ELF-1 (cell line): Measurements from ENCODE around the gene ZNF778.

Experiments
- DNase-seq: peaks from one replicate; pipeline ENCODE4 v3.0.0-alpha.2; 2016; ENCODE audit warnings: low read depth, low spot score

Gene ZNF778

DNA sequence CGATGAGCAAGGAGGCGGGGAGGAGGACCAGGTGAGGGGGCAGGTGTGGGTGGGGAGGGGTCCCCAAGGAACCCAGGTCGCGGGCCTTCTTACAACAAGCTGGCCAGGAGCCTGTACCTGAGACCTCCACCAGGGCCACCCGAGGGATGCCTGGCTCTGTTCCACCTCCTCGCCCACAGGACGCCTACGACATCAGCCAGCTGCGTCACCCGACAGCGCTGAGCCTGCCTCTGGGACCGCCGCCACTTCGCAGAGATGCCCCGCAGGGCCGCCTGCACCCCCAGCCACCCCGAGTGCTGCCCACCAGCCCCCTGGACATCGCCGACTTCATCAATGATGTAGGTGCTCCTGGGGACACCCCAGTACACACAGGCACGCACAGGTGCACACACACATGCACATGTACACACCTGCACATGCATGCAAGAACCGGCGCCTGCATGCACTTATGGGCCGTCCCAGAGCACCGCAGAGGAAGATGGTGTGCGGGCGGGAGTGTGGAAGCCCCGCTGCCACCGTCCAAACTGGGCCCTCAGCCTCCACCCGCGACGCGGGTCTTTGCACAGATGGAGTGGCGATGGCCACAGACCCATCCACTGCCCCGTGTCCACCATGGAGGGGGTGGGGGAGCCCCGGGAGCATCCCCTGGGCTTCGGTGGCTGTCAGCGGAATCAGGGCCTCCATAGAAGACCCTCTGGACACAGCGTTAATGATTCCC lies 23.8 kb upstream of the ZNF778 start:
- no peak for DNase-seq

DNA sequence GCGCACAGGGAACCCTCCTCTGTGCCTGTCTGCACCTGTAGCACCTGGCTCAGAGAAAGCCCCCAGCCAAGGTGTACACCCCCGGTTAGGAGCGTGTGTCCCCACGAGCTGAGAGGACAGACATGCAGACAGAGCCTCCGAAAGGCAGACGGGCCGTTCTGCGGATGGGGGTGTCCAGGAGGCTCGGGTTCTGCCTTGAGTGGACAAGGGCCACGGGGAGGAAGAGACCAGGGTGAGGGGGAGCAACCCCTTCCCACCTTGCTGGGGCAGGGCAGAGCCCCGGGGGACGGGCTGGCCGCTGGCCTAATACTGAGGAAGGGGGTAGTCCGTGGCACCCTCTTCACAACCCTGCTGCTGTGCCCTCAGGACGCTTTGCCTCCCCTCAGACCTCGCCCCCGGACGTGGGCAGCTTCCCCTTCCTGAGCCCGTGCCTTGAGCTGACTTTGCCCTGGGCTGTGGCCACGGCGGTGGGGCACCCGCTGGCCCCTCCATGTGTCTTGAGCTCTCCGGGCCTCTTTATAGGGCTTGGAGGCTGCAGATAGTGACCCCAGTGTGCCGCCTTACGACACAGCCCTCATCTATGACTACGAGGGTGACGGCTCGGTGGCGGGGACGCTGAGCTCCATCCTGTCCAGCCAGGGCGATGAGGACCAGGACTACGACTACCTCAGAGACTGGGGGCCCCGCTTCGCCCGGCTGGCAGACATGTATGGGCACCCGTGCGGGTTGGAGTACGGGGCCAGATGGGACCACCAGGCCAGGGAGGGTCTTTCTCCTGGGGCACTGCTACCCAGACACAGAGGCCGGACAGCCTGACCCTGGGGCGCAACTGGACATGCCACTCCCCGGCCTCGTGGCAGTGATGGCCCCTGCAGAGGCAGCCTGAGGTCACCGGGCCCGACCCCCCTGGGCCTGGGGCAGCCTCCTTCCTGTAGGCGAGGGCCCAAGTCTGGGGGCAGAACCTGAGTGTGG lies 22.9 kb upstream of the ZNF778 start:
- DNase-seq: no peak

DNA sequence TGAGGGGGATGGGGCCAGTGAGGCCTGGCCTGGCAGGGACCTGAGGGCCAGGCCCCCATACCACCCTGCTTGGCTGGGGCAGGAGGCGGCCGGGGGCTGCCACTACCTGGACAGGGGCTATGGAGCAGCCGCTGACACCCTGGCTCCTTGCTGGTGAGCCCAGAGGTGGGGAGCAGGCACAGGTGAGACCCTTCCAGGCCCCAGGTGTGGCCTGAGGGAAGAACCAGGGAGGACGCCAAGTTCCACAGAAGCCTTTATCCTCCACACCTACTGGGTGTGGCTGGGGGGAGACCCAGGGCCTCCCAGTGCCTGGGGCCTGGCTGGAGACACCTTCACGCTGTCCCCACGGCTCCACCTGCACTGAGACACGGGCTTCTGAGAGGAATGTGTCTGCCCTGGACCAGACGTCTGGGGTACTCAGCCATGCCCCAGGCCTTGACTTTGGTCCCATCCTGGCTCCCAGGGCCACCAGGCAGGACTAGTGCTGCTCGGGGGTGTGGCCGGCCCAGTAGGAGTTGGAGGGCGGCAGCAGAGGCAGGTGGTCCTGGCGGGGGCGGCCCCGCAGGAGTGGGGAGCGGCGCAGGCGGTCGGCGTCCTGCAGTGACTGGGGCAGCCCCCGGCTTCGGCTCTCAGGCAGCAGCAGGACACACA lies 21.9 kb upstream of the ZNF778 start:
- no peak for DNase-seq

DNA sequence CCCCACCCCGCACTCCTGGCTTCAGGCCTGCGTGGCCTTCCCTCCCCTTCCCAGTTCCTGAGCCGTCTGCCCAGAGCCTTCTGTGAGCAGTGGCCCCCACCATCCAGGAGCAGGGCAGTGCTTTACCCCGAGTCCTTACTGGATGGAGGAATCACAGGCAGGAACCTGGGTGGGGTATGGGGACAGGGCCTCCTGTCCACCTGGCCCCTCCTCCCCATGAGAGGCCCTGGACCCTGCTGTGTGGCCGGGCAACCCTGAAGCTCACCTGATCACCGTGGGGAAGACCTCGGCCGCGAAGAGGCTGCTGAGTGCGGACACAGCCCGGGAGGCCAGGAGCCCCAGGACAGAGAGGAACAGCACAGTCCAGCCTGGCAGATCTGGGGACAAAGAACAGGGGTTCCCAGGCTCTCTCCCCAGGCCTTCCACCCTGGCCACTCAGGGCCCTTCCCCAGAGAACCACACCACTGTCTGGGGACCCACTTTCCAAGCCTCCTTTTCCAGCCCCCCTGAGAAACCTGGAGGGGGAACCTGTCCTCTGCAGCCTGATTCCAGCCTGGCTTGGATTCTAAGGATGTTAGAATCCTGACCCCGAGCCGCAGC lies 20.4 kb upstream of the ZNF778 start:
- DNase-seq: no peak

DNA sequence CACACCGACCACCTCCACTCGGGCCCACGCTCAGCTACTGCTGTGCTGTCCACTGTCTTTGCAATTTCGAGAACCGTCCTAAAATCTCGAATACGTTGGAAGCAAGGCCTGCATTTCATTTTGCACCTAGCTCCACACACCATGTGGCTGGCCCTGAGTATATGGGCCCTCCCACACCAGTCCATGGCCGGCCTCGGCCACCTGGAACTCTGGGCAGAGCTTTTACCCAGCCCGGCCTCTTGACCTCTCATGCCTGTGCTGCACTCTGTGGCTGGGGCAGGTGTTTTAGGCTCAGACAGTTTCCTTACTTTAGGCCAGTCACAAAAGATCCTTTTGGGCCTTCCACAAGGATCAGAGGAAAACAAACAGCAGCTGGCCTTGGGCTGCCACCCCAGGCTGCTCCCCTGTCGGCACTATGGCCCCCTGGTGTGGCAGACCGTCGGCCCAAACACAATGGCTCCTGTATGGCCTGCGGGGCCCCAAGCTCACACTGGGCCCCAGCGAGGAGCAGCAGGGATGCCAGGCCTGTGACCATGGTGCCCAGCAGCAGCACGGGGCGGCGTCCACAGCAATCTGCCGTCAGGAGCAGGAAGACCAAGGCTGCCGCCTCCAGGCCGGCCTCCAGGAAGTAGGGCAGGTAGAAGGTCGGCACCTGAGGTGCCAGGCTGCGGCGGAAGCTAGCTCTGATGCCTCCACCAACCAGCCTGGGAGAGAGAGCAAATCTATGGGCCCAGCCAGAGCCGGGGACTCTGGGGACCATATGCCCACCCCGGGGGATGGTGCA lies 19.7 kb upstream of the ZNF778 start:
- no peak for DNase-seq

- DNase-seq: no peak
Observed at GRCh38 chr16:89198417-89199240, 18.9 kb upstream of the ZNF778 start.

DNA sequence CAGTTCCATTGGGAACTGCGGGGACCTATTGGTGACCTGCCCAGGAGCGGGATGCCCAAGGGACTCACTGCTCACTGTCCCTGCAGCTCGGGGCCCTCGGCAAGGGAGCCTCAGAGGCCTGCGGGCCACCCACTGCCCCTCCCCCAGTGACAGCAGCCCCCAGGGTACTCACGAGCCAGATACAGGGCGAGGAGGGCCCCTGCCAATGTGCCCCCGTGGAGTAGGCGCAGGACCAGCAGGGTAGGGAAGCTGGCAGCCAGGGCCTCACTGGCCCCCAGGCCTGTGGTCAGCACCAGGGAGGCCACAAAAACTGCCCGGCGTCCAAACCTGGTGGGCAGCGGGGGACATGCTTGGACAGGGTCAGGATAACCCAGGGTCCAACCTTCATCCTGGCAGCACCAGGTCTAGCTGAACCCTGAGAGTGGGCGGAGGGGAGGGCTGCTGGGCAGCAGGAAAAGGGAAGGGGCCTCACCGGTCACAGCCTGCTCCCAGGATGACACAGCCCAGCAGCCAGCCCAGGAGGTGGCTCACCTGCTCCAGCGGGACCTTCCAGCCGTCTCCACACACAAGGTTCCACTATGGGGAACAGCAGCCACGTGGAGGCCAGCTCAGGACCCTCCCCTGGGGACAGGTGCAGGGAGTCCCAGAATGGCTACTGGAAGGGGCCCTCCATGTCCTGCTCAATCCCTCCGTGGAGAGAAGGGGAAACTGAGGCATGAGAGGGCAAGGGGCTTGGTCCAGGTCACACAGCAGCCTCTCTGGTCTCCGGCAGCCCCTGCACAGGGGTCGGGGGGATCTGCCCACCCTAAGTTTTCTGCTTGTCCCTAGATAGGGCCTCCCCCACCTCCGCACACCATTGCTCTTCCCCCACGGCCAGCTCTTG lies 18.0 kb upstream of the ZNF778 start:
- no peak for DNase-seq

GRCh38 chr16:89200124-89200849 lies 17.2 kb upstream of the ZNF778 start, which contains the start of gene SLC22A31:
Gene SLC22A31 (minus strand): TSS chr16:89200537. CDS start chr16:89200501, 36 bp downstream.
- no peak for DNase-seq

GRCh38 chr16:89200850-89201411 lies 16.6 kb upstream of the ZNF778 start:
- DNase-seq: no peak

DNA sequence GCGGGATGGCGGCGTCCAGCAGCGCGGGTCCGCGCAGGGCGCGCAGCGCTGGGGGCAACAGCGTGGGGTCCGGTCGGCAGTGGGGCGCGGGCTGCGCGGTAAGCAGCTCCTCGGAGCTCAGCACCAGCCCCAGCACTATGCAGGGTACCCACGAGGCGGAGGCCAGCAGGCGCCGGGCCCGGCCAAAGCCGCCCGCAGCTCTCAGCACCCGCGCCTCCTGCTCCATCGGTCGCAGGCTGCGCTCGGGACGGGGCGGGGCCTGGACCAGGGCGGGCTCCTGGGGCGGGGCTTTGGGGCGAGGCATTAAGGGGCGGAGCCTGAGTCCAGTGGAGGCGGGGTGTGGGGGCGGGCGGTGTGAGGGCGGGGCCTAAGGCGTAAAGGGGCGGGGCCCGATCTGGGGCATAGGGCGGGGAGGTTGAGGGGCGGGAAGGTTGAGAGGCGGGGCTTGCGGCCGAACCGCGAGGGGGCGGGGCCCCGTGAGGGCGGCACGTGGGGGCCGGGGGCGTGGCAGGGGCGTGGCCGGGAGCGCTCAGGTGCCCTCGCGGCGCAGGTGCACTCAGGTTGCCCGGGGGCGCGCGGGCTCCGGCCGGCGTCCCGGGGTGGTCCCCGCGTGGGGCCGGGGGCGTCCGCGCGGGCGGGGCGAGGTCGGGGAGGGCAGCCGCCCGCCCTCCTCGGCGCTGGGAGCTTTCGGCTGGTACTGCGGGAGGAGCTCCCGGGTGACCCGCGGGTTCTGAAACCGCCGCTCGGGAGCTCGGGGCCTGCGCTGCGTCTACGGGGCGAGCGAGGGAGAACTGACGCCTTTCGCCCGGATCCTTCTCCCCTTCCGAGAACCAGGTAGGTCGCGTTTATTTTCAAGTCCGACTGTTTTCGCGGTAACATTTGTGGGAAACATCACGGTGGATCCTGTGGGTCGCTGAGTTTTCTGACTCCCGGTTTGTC lies 15.8 kb upstream of the ZNF778 start:
- DNase-seq: peak; percentile 36

DNA sequence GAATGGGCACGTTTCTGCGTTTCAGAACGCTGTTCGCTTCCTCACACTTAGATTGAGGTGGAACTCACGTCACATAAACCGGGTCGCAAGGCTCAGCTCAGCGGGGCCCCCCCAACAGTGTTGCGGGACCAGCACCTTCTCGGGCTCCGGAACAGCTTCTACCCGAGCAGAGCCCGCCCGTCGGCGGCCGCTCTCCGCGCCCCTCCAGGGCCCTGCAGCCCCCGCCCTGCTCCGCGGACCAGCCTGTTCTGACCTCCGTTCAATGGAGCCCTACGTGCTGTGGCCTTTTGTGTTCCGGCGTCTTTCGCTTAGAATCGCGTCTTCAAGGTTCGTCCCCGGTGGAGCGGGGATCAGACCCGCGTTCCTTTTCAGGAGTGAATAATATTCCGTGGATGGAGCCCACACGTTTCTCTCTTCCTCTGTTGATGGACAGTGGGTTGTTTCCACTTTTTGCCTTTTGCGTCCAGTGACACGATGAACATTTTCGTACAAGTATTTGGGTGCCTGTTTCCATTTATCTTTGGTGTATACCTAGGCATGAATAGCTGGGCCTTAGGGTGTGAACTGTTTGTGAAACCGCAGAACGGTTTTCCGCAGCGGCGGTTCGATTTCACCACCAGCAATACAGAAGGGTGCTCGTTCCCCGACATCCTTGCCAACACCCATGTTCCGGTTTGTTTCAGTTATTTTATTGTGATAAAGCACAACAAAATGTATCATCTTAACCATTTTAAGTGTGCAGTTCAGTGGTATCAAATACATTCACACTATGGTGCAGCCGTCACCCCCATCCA lies 14.9 kb upstream of the ZNF778 start:
- no peak for DNase-seq

DNA sequence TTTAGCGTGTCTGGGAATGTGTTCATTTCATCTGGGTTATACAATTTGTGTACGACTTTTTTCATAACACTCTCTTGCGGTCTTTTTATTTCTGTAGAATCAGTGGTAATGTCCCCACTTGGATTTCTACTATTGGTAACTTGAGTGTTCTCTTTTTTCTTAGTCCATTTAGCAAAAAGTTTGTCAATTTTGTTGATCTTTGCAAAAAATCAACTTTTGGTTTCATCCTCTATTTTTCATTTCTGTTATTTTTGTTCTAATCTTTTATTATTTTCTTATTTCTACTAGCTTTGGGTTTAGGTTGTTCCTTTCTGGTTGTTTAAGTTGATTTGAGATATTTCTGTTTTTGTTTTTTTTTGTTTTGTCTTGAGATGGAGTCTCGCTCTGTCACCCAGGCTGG lies 9.5 kb upstream of the ZNF778 start:
- DNase-seq: no peak

- no peak for DNase-seq
Observed at GRCh38 chr16:89209522-89210044, 7.9 kb upstream of the ZNF778 start.

DNA sequence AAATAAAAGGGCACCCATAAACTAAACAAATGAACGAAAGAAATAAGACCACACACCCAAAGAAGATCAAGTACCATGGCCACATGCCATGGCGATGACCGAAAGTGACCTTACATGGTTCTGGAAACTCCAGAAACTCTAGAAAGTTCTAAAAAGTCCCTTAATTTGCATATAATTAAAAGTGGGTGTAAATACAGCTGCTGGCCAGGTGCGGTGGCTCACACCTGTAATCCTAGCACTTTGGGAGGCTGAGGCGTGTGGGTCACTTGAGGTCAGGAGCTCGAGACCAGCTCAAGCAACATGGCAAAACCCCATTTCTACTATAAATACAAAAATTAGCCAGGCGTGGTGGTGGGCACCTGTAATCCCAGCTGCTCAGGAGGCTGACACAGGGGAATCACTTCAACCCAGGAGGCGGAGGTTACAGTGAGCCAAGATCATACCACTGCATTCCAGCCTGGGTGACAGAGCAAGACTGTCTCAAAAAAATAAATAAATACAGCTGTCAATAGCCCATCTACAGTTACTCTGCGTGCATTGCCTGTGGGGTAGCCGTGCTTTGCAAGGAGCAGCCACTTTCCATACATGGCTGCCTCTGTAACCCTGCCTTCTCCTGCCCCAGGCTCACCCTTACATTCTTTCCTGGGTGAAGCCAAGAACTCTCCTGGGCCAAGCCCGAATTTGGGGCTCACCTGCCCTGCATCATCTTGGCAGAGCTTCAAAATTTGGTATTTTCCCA lies 7.2 kb upstream of the ZNF778 start:
- DNase-seq: no peak

- DNase-seq: no peak
Observed at GRCh38 chr16:89210904-89211515, 6.5 kb upstream of the ZNF778 start.
